HepG2 (cell line): Measurements from ENCODE around the gene SRC. TPM values are rescaled to one million over a fixed set of nuclear protein-coding genes. Genes with fewer than 3 reads are reported as not detected.

Experiments
- FOSL2 ChIP-seq: sonication (generic); formaldehyde crosslinking; IDR thresholded peaks from 2 replicates; pipeline ENCODE4 v1.4.0; 2020; ENCODE audit warnings: missing genetic modification reagents
- MAFK ChIP-seq, 2 experiments: IDR thresholded peaks in 1 of 2; conservative IDR thresholded peaks in 1 of 2; 2 replicates each; pipeline ENCODE4 v1.6.1; 2011; ENCODE audit warnings: improper control_type of control experiment in 2 of 2, low read length in 2 of 2
- ZNF263 ChIP-seq: sonication (generic); formaldehyde crosslinking; IDR thresholded peaks from 2 replicates; pipeline ENCODE4 v1.4.0; 2020; ENCODE audit warnings: missing genetic modification reagents
- ZNF629 ChIP-seq: sonication (generic); formaldehyde crosslinking; conservative IDR thresholded peaks from 2 replicates; pipeline ENCODE4 v1.5.0; 2020; ENCODE audit warnings: missing genetic modification reagents
- ZSCAN31 ChIP-seq: sonication (generic); formaldehyde crosslinking; IDR thresholded peaks from 2 replicates; pipeline ENCODE4 v1.5.0; 2020; ENCODE audit warnings: low read depth, mild to moderate bottlenecking, missing genetic modification reagents
- polyA plus RNA-seq, 8 experiments: library from polyadenylated mRNA; depleted of rRNA in 3 of 8; stranded (reverse) in 7 of 8; unstranded in 1 of 8; fragments of >200 nt; fragmentation: Illumina TruSeq in 4 of 8; extraction: Trizol in 4 of 8; gene quantifications; 2 replicates each; pipeline versions ENCODE4 v1.2.1 to v1.2.3, GENCODE V29; 2011 to 2016; ENCODE audit warnings: low read depth in 4 of 8, missing spikeins in 1 of 8, mixed read lengths in 1 of 8; ENCODE audit not compliant: insufficient read depth in 1 of 8
- total RNA-seq, 5 experiments: library from RNA; depleted of rRNA; stranded (reverse); fragments of >200 nt; fragmentation: Illumina TruSeq; extraction: Trizol; gene quantifications; 2 replicates each; pipeline ENCODE4 v1.2.3, GENCODE V29; 2016; ENCODE audit warnings: low read depth in 1 of 5
- TF ChIP-seq, protein P1 (sequence below): sonication (generic); formaldehyde crosslinking; IDR thresholded peaks from 2 replicates; pipeline ENCODE4 v1.8.1; 2023; ENCODE audit warnings: mild to moderate bottlenecking, inconsistent platforms, moderate library complexity, missing genetic modification reagents, borderline replicate concordance
- TF ChIP-seq, protein P2 (sequence below): sonication (generic); formaldehyde crosslinking; IDR thresholded peaks from 2 replicates; pipeline ENCODE4 v1.4.0; 2020; ENCODE audit warnings: missing genetic modification reagents
- TF ChIP-seq, protein P3 (sequence below): IDR thresholded peaks from 2 replicates; pipeline ENCODE4 v1.6.1; 2012; ENCODE audit warnings: inconsistent platforms
- TF ChIP-seq, protein P4 (sequence below): sonication (generic); formaldehyde crosslinking; IDR thresholded peaks from 2 replicates; pipeline ENCODE4 v1.5.0; 2020; ENCODE audit warnings: mild to moderate bottlenecking, missing genetic modification reagents, moderate library complexity
- TF ChIP-seq, protein P5 (sequence below): sonication (generic); formaldehyde crosslinking; IDR thresholded peaks from 2 replicates; pipeline ENCODE4 v1.9.0; 2022; ENCODE audit warnings: low read depth, missing genetic modification reagents
- TF ChIP-seq, protein P6 (sequence below): sonication (generic); formaldehyde crosslinking; IDR thresholded peaks from 2 replicates; pipeline ENCODE4 v1.4.0; 2020; ENCODE audit warnings: mild to moderate bottlenecking, missing genetic modification reagents

The SRC gene
- total and polyA plus RNA-seq, 2 of the 13 experiments (the other 11 are each of a cell fraction or from before 2014, with no cell fraction given): 54.7 to 192 TPM

DNA sequence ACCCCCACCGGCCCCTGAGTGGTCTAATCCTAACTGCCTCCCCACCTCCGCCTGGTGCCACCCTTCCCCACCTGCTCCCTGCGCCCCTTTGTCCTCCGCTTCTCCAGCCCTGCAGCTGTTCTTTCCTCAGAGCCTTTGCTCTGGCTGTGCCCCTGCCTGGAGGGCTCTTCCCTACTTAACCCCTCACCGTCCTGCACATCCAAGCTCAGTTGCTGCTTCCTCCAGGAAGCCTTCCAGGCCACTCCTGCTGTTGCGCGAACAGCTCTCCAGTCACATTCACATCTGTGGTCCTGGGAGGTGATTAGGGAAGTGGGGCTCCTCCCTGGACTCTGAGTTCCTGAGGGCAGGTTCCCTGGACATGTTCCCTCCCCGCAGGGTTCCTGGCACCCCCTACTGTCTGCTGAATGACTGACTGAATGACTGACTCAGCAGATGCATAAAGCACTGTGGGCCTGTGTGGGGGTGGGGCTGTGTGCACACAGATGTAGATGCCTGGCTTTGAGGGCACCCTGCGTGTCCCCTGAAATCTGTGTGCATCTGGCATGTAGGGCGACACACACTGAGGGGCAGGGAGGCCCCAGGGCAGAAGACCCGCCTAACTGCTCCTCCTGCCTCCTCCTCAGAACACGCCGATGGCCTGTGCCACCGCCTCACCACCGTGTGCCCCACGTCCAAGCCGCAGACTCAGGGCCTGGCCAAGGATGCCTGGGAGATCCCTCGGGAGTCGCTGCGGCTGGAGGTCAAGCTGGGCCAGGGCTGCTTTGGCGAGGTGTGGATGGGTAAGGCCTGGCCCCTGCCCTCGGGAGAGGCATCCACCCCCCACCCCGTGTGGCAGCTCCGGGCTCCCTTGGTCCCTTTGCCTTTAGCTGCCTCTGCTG is 51.4 kb downstream of the SRC start (continued):
- TF ChIP-seq, protein P1, sequence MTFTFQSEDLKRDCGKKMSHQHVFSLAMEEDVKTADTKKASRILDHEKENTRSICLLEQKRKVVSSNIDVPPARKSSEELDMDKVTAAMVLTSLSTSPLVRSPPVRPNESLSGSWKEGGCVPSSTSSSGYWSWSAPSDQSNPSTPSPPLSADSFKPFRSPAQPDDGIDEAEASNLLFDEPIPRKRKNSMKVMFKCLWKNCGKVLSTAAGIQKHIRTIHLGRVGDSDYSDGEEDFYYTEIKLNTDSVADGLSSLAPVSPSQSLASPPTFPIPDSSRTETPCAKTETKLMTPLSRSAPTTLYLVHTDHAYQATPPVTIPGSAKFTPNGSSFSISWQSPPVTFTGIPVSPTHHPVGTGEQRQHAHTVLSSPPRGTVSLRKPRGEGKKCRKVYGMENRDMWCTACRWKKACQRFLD (CRISPR knock-in tag): no peak
- TF ChIP-seq MAFK (conservative IDR thresholded peaks at IDR 0.05 in 1 of 2, IDR thresholded peaks at IDR 0.05 in 1 of 2; ENCODE audit: low read length in 2 of 2) (peak; percentile 85 to 91), ZNF629 (CRISPR knock-in tag) (peak; percentile 67), ZNF263 (CRISPR knock-in tag) (peak; percentile 28; the same call in 1 of the 2 replicates), ZSCAN31 (CRISPR knock-in tag) (no peak), FOSL2 (CRISPR knock-in tag) (no peak; the same call in 1 of the 2 replicates)
- TF ChIP-seq, protein P2, sequence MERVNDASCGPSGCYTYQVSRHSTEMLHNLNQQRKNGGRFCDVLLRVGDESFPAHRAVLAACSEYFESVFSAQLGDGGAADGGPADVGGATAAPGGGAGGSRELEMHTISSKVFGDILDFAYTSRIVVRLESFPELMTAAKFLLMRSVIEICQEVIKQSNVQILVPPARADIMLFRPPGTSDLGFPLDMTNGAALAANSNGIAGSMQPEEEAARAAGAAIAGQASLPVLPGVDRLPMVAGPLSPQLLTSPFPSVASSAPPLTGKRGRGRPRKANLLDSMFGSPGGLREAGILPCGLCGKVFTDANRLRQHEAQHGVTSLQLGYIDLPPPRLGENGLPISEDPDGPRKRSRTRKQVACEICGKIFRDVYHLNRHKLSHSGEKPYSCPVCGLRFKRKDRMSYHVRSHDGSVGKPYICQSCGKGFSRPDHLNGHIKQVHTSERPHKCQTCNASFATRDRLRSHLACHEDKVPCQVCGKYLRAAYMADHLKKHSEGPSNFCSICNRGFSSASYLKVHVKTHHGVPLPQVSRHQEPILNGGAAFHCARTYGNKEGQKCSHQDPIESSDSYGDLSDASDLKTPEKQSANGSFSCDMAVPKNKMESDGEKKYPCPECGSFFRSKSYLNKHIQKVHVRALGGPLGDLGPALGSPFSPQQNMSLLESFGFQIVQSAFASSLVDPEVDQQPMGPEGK (CRISPR knock-in tag): peak; percentile 26; the same call in 1 of the 2 replicates
- TF ChIP-seq, protein P3, sequence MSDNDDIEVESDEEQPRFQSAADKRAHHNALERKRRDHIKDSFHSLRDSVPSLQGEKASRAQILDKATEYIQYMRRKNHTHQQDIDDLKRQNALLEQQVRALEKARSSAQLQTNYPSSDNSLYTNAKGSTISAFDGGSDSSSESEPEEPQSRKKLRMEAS: peak; percentile 31; the same call in 1 of the 2 replicates
- TF ChIP-seq, protein P4, sequence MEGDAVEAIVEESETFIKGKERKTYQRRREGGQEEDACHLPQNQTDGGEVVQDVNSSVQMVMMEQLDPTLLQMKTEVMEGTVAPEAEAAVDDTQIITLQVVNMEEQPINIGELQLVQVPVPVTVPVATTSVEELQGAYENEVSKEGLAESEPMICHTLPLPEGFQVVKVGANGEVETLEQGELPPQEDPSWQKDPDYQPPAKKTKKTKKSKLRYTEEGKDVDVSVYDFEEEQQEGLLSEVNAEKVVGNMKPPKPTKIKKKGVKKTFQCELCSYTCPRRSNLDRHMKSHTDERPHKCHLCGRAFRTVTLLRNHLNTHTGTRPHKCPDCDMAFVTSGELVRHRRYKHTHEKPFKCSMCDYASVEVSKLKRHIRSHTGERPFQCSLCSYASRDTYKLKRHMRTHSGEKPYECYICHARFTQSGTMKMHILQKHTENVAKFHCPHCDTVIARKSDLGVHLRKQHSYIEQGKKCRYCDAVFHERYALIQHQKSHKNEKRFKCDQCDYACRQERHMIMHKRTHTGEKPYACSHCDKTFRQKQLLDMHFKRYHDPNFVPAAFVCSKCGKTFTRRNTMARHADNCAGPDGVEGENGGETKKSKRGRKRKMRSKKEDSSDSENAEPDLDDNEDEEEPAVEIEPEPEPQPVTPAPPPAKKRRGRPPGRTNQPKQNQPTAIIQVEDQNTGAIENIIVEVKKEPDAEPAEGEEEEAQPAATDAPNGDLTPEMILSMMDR (CRISPR knock-in tag): peak; percentile 53
- TF ChIP-seq, protein P5, sequence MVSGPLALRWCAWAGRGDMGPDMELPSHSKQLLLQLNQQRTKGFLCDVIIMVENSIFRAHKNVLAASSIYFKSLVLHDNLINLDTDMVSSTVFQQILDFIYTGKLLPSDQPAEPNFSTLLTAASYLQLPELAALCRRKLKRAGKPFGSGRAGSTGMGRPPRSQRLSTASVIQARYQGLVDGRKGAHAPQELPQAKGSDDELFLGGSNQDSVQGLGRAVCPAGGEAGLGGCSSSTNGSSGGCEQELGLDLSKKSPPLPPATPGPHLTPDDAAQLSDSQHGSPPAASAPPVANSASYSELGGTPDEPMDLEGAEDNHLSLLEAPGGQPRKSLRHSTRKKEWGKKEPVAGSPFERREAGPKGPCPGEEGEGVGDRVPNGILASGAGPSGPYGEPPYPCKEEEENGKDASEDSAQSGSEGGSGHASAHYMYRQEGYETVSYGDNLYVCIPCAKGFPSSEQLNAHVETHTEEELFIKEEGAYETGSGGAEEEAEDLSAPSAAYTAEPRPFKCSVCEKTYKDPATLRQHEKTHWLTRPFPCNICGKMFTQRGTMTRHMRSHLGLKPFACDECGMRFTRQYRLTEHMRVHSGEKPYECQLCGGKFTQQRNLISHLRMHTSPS (CRISPR knock-in tag): 0 out of 2 replicates have a peak, but pooled peaks have one; percentile 24
- TF ChIP-seq, protein P6, sequence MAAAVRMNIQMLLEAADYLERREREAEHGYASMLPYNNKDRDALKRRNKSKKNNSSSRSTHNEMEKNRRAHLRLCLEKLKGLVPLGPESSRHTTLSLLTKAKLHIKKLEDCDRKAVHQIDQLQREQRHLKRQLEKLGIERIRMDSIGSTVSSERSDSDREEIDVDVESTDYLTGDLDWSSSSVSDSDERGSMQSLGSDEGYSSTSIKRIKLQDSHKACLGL (CRISPR knock-in tag): peak; percentile 6; the same call in 1 of the 2 replicates
